NCI-H146 treated with DMSO at 0.1 percent for 48 hours (cell line): ENCODE results near the gene EXOC2.
"Not testable (repeated sequence)": the region's sequence is repeated elsewhere in the genome, so short reads cannot be mapped to it uniquely, and the experiment has no call there.

Experiments used
- DNase-seq: peaks from one replicate; lab custom pipeline; 2025; ENCODE audit not compliant: unreplicated experiment; lab: John Stamatoyannopoulos, UW

EXOC2 gene

GRCh38 chr6:680251-680650 lies 12.7 kb downstream of the EXOC2 start:
- no peak for DNase-seq

GRCh38 chr6:679282-679681 lies 13.7 kb downstream of the EXOC2 start:
- no peak for DNase-seq

DNA sequence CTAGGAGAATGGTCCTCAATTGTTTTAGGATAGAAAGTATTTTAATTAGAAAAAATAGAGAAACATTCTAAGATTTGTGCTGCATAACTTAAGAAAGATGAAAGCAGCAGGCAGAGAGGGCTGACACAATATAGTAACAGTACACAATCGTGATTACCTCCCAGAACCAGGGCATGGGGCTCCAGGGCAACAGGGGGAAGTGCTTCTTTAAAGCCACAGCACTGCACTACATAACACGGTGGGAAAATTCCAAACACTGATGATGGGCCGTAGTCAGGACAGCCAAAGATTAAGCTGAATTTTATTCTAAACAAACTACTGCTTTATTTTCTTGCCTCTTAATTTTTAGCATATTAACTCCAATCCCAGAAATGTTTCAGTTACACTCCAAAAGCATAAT lies 14.4 kb downstream of the EXOC2 start:
- no peak for DNase-seq

DNA sequence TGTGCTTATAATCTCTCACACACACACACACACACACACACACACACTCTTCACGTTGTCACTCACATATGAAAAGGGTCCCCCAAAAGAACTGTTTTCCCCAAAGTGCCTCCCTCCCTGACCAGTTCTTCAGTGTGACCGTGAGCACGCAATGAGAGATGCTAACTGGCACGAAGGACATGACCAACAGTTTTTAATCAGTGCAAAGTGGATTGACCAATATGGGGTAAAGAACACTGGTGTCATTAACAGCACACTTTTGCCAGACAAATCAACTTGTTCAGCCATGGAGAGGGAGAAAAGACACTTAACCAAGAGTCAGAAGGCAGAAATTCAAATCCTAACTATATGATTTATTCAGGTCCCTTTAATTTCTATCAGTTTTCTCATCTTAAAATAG lies 15.0 kb downstream of the EXOC2 start:
- no peak for DNase-seq

DNA sequence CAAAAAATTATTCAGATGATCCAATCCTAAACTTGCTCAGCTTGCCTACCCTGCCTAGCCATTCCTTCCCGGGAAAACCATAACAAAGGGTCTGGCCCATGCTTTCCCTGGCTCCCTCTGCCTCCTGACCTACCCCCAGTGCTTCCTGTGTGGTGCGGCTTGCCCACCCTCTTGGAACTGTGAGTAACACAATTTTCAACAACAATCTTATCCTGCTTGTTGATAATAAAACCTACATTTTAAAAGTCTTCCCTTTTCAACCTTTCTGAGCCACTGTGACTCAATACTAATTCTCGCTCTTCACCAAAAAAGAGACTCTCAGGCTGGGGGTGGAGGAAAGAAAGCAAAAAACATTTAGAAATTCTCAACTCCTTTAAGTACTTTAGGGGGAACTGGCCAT lies 18.0 kb downstream of the EXOC2 start:
- DNase-seq, result no peak

DNA sequence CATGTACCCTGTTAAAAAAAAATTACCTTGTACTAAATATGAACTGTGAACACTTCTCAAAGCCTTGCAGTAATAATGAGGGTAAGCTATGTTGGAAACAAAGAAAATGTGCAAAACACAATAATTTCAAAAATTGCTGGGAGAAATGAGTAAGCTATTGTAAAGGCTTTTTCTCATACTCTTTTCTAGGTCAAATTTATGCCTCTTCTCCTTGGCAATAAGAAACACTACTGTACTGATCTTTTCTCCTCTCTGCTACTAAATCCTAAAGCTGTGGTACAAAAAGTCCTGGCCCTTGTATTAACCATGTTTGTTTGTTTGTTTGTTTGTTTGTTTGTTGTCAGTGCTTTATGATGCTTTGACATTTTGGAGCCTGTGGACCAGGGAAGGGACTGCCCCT lies 18.5 kb downstream of the EXOC2 start:
- no peak for DNase-seq

GRCh38 chr6:667253-667927 lies 25.5 kb downstream of the EXOC2 start:
- DNase-seq, result no peak

DNA sequence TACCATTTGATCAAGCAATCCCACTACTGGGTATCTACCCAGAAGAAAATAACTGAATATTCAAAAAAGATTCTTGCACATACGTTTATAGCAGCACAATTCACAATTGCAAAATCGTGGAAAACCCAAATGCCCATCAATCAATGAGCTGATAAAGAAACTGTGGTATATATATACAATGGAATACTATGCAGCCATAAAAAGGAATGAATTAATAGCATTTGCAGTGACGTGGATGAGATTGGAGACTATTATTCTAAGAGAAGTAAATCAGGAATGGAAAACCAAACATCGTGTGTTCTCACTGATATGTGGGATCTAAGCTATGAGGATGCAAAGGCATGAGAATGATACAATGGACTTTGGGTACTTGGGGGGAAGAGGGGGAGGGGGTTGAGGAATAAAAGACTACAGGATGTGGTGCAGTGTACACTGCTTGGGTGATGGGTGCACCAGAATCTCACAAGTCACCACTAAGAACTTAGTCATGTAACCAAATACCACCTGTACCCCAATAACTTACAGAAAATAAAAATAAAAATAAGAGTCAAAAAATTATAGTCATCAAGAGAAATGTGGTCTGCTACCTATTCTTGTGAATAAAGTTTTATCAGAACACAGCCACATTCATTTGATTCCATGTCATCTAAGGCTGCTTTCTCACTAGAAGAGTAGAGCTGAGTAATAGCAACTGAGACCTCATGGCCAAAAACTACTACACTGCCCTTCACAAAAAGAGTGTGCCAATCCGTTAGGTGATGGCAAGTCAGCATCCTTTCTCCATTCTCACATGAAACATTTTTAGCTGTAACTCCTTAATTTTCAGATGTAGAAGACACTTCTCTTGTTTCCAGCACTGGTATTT lies 27.3 kb downstream of the EXOC2 start:
- no peak for DNase-seq

DNA sequence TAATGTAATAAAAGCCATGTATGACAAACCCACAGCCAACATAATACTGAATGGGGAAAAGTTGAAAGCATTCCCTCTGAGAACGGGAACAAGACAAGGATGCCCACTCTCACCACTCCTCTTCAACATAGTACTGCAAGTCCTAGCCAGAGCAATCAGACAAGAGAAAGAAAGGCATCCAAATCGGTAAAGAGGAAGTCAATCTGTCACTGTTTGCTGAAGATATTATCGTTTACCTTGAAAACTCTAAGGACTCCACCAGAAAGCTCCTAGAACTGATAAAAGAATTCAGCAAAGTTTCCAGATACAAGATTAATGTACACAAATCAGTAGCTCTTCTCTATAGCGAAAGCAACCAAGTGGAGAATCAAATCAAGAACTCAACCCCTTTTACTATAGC lies 29.2 kb downstream of the EXOC2 start:
- not testable (repeated sequence) for DNase-seq

DNA sequence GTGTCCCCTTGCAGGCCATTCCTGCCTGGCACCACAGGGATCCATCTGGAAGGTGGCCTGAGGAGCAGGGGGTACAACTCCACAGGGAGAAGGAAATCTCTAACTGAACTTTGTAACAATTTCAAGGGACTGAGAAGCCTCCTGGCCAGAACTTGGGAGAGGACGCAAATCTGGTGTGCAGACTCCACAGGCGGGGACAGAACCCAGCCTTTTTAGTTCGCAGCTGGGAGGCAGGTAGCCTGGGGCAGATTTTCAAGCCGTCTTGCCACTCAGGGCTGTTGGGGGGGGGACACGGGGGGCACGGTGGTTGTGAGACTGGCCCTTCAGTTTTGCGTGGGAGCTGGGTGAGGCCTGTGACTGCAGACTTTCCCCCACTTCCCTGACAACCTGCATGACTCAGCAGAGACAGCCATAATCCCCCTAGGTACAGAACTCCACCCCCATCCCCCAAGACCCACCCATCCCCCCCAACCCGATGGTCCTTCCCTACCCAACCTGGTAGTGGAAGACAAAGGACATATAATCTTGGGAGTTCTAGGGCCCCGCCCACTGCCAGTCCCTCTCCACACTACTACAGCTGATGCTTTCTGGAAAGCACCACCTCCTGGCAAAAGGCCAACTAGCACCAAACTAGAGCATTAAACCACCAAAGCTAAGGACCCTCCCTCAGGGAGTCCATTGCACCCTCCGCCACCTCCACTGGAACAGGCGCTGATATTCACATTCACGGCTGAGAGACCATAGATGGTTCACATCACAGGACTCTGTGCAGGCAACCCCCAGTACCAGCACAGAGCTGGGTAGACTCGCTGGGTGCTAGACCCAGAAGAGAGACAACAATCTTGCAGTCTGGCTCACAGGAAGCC lies 33.0 kb downstream of the EXOC2 start:
- DNase-seq, result no peak

GRCh38 chr6:658244-658643 lies 34.7 kb downstream of the EXOC2 start:
- DNase-seq, result no peak

DNA sequence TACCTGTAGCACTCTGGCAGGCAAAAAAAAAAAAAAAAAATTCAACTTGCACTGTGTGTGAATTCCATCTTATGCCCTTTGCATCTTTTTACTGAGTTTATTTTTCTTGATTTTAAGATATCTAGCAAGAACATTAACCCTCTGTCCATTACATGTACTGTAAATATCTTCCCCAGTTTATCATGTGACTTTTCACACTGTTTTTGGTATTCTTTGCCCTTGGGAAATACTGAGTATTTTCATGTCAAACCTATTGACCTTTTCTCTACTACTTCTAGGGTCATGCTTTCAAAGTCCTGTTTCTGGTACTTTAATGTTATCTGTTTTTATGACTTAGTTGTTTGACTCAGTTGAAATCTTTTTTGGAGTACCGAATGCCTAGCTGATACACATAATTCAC lies 35.2 kb downstream of the EXOC2 start:
- DNase-seq, result no peak

GRCh38 chr6:656460-657252 lies 36.3 kb downstream of the EXOC2 start, which contains the start of gene HUS1B:
TSS of gene HUS1B (minus strand) at chr6:657100. CDS start at chr6:656944, 156 bp downstream.
- DNase-seq, result no peak

DNA sequence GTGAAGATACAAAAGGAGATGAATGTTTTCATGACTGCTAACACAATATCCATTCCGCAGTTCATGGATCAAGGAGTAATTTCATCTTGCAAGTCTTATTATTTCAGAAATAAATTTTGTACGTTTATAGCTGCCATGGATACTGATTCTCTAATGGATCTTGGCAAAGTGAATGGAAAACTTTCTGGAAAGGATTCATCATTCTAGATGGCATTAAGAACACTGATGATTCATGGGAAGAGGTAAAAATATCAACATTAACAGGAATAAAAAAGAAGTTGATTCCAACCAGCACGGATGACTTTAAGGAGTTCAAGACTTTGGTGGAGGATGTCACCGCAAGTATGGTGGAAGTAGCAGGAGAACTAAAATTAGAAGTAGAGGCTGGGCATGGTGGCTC lies 38.8 kb downstream of the EXOC2 start:
- DNase-seq, result no peak

- no peak for DNase-seq
Measured at GRCh38 chr6:652865-653264, 40.1 kb downstream of the EXOC2 start.

DNA sequence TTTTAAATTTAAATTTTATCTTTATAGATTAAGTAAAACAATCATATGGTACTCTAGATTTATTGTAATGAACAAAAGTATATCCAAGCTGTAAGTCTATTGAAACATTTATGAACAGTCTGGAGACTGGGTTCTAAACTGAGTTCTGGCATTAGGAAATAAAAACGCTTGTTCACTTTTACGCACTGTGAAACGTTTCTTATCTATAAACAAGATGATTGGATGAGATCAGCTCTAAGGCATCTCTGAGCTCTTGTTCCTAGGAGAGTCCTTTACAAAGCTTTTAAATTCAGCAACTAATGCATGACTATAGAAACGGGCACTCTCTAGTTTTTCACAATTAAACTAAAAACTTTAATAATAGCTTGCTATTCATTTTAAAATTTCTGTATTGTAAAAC lies 42.8 kb downstream of the EXOC2 start:
- no peak for DNase-seq

DNA sequence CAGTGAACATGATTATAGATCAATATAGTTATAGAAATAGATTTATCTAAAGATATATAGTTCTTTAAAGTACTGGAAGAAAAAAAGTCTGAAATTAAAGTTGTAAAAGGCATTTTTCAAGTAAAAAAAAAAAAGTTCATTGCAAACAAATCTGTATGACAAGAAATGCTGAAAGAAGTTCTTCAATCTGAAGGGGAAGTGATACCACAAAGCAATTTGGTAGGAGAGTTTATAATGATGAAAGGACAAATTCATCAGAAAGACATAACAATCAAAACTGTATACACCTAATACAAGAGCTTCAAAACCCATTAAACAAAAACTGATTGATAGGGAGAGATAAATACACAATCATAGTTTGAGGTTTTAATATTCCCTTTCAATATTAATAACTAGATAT lies 50.1 kb downstream of the EXOC2 start:
- DNase-seq, result no peak

DNA sequence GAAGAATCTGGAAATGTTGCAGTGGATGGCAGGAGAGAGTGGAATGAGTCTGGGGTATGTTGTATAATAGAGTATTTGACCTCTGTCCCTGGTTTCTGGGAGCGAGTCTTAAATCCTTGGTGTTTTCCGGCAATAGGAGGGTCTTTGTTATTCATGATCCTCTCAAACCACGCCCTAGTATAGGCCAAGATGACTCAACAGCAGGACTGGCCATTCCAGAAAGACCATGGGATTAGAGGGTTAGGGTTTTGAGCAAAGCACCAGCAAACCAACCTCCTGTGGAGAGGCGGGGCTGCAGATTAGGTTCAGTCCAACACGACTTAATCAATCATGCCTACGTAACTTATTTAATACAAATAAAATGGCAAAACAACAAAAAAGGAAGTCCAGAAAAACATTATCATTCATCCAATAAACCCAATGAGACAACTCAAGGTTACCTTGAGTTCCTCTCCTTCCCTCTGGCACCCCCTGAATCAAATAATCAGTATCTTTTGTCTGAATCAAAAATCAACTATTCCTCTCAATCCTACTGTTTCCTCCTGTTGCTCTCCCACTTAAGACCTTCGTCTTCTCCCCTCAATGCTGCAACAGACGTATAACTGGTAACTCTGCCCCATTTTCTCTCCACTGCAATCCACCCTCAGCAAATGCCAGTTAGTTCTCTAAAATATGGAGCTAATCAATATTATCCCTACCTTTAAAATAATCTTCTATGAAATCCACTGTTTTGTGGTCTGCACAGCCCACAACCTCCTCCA lies 51.5 kb downstream of the EXOC2 start:
- no peak for DNase-seq

DNA sequence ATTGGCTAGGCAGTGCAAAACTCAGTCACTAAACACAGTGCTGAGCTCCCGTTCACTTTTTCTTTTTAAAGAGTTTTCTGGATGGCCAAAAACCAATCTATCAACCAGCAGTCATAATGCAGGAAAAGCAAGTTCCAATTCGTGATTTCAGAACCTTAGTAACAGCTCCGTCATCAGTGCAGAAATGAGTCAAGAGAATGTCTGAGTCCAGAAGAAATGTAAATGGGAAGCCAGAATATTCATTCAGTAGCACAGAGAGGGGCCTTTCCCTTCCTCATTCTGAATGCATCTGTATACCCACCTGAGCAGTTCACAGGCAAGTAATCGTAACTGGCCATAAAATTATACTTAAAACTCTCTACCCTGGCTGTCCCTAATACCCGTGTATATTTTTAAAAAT lies 56.5 kb downstream of the EXOC2 start:
- no peak for DNase-seq

- no peak for DNase-seq
Measured at GRCh38 chr6:635233-635632, 57.7 kb downstream of the EXOC2 start.
